Muscle layer of duodenum (tissue), 2 donors: Measurements from ENCODE around the gene BRD4.

ENCODE experiments used
- H3K27ac ChIP-seq: one replicate; pipeline ENCODE4 v1.7.0; 2013; ENCODE audit warnings: mild to moderate bottlenecking, low read length
- H3K27me3 ChIP-seq: one replicate; pipeline ENCODE4 v1.7.0; 2013; ENCODE audit warnings: low read depth, mild to moderate bottlenecking, control low read depth, low read length
- H3K36me3 ChIP-seq, 2 donors: one replicate each; pipeline ENCODE4 v1.7.0; 2013; ENCODE audit warnings: low read length in 2 of 2, control low read depth in 1 of 2, mild to moderate bottlenecking in 1 of 2; ENCODE audit not compliant: insufficient read depth in 2 of 2, control insufficient read depth in 1 of 2
- H3K4me1 ChIP-seq, 2 donors: one replicate each; pipeline ENCODE4 v1.7.0; 2013; ENCODE audit warnings: low read length in 2 of 2, mild to moderate bottlenecking in 2 of 2, control low read depth in 1 of 2, moderate library complexity in 1 of 2; ENCODE audit not compliant: insufficient read depth in 2 of 2, control insufficient read depth in 1 of 2
- H3K4me3 ChIP-seq, 2 donors: one replicate each; pipeline ENCODE4 v1.7.0; 2013; ENCODE audit warnings: low read length in 2 of 2, low read depth in 1 of 2, mild to moderate bottlenecking in 1 of 2
- H3K9me3 ChIP-seq, 2 donors: one replicate each; pipeline ENCODE4 v1.7.0; 2013; ENCODE audit warnings: low read length in 2 of 2, control low read depth in 1 of 2, mild to moderate bottlenecking in 1 of 2; ENCODE audit not compliant: control insufficient read depth in 1 of 2
- donor health status: healthy.

Gene BRD4

GRCh38 chr19:15286688-15287365 lies 45.5 kb downstream of the BRD4 start:
- H3K27ac ChIP-seq, result no peak overlapping the region
- no peaks in the 10 kb centered on the region for H3K27me3 ChIP-seq
- no peaks in the 10 kb centered on the region for H3K9me3 ChIP-seq
- H3K4me1 ChIP-seq, result peaks cover 53 to 91% of the 10 kb centered on the region in 2 donors
- no peaks in the 10 kb centered on the region for H3K36me3 ChIP-seq
- no peak overlapping the region for H3K4me3 ChIP-seq

DNA sequence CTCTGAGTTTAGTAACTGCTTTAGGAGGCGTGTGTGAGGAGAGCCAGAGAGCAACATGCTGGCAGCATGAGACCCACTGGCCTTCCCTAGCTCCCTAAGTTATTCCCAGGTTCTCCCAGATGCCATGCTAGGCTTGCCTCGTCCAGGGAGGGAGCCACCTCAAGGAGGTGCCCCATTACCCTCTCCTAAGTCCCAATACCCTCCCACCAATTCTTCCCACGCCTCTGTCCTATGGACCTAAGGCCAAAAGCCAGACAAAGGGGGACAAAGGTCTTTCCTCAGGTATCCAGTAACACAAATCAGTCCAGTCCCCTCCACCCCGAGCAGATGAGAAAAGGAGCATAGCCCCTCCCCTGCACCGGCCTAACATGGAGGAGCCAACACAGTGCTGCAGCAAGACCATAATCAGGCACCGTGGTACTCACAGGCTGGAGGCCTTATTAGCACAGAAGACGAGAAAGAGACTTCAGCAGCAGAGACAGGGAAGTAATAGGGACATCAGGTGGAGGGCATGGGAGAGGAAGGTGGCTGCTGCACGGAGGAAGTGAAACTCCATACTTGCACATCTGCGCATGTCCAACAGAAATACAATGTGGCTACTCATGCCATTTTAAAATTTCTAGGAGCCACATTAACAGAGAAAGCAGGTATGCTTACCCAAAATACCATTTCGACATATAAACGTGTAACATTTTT lies 46.3 kb downstream of the BRD4 start:
- Histone ChIP-seq H3K4me3 (no peak overlapping the region), H3K9me3 (no peaks in the 10 kb centered on the region), H3K4me1 (peaks cover 45 to 91% of the 10 kb centered on the region in 2 donors), H3K27ac (no peak overlapping the region), H3K36me3 (no peaks in the 10 kb centered on the region), H3K27me3 (no peaks in the 10 kb centered on the region)

GRCh38 chr19:15284896-15285295 lies 47.4 kb downstream of the BRD4 start:
- no peaks in the 10 kb centered on the region for H3K27me3 ChIP-seq
- H3K27ac ChIP-seq, result no peak overlapping the region
- H3K4me1 ChIP-seq, result peaks cover 53 to 91% of the 10 kb centered on the region in 2 donors
- H3K9me3 ChIP-seq, result no peaks in the 10 kb centered on the region
- H3K36me3 ChIP-seq, result no peaks in the 10 kb centered on the region
- H3K4me3 ChIP-seq, result no peak overlapping the region

DNA sequence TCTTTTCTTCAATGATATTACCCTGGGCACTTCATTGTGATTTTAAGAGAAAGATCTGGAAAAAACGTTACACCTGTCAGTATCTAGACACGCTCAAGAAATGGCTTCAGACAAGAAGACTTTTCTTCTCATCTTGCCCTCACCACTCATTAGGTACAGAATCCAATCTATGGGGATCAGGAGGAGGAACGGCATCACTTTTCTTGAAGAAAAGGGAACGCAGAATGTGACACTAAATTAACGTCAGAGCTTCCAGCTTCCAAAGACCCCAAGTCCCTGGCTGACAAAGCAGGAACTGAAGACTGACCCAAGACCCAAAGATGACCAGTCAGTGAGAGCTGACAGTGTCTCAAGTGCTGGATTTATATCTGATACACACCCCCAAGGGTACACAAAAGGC lies 48.2 kb downstream of the BRD4 start:
- H3K36me3 ChIP-seq, result no peaks in the 10 kb centered on the region
- no peaks in the 10 kb centered on the region for H3K27me3 ChIP-seq
- H3K9me3 ChIP-seq, result no peaks in the 10 kb centered on the region
- H3K4me1 ChIP-seq, result peaks cover 53 to 93% of the 10 kb centered on the region in 2 donors
- no peak overlapping the region for H3K27ac ChIP-seq
- H3K4me3 ChIP-seq, result no peak overlapping the region

- Histone ChIP-seq H3K4me3 (no peak overlapping the region), H3K9me3 (no peaks in the 10 kb centered on the region), H3K36me3 (no peaks in the 10 kb centered on the region), H3K27ac (no peak overlapping the region), H3K4me1 (peaks cover 45 to 93% of the 10 kb centered on the region in 2 donors), H3K27me3 (no peaks in the 10 kb centered on the region)
Measured at GRCh38 chr19:15283141-15283883, 49.0 kb downstream of the BRD4 start.

- H3K27me3 ChIP-seq, result no peaks in the 10 kb centered on the region
- H3K4me3 ChIP-seq, result no peak overlapping the region
- H3K9me3 ChIP-seq, result no peaks in the 10 kb centered on the region
- no peaks in the 10 kb centered on the region for H3K36me3 ChIP-seq
- H3K4me1 ChIP-seq, result peaks cover 45 to 85% of the 10 kb centered on the region in 2 donors
- no peak overlapping the region for H3K27ac ChIP-seq
Measured at GRCh38 chr19:15282311-15282705, 50.0 kb downstream of the BRD4 start.

GRCh38 chr19:15280915-15281683 lies 51.2 kb downstream of the BRD4 start:
- Histone ChIP-seq H3K27ac (peak overlapping the region; percentile 79), H3K36me3 (no peaks in the 10 kb centered on the region), H3K27me3 (no peaks in the 10 kb centered on the region), H3K9me3 (no peaks in the 10 kb centered on the region), H3K4me1 (peaks cover 43 to 83% of the 10 kb centered on the region in 2 donors), H3K4me3 (peak overlapping the region in 1 of 2 donors; percentile 29)

- H3K36me3 ChIP-seq, result no peaks in the 10 kb centered on the region
- H3K4me3 ChIP-seq, result peak overlapping the region in 1 of 2 donors; percentile 3
- peak overlapping the region; percentile 79 for H3K27ac ChIP-seq
- peaks cover 40 to 82% of the 10 kb centered on the region in 2 donors for H3K4me1 ChIP-seq
- H3K9me3 ChIP-seq, result no peaks in the 10 kb centered on the region
- no peaks in the 10 kb centered on the region for H3K27me3 ChIP-seq
Measured at GRCh38 chr19:15280048-15280725, 52.2 kb downstream of the BRD4 start.

- no peaks in the 10 kb centered on the region for H3K9me3 ChIP-seq
- H3K27me3 ChIP-seq, result no peaks in the 10 kb centered on the region
- H3K27ac ChIP-seq, result no peak overlapping the region
- no peaks in the 10 kb centered on the region for H3K36me3 ChIP-seq
- peaks cover 35 to 82% of the 10 kb centered on the region in 2 donors for H3K4me1 ChIP-seq
- no peak overlapping the region for H3K4me3 ChIP-seq
Measured at GRCh38 chr19:15279326-15279904, 52.9 kb downstream of the BRD4 start.

DNA sequence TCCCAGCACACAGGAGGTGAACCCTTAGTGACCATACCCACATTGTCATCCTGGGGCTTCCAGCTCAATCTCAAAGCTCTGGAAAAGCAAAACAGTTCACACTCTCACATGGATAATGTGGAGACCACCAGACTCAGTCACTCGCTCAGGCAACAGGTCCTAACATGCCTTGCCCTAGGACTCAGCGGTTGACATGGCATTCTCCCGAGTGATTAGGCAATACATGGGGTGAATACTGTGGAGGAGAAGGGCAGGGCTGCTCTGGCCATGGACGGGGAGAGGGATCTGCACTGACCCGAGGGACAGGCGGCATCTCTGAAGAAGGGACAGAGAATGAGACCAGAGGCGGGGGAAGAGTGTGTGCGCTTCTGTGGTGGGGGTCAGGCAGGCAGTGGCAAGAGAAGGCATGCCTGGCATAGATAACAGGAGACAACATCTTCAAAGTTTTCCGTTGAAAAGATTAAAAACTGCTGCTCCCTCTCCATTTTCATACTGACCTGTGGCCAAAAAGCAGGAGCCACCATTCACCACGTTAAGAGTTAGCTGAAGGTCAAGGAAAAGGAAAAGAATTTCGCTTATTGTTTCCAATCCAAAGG lies 55.6 kb downstream of the BRD4 start:
- Histone ChIP-seq H3K4me3 (no peak overlapping the region), H3K4me1 (peaks cover 13 to 74% of the 10 kb centered on the region in 2 donors), H3K36me3 (peaks cover 6 to 13% of the 10 kb centered on the region in 2 donors), H3K9me3 (no peaks in the 10 kb centered on the region), H3K27ac (no peak overlapping the region), H3K27me3 (no peaks in the 10 kb centered on the region)
